ENCODE measurements around the gene SSBP2. TPM values are rescaled to one million over a fixed set of nuclear protein-coding genes. Genes with fewer than 3 reads are reported as not detected.

SSBP2 gene
- total RNA-seq, 2 experiments from 2014 or later = 11.7 to 12.9 TPM

DNA sequence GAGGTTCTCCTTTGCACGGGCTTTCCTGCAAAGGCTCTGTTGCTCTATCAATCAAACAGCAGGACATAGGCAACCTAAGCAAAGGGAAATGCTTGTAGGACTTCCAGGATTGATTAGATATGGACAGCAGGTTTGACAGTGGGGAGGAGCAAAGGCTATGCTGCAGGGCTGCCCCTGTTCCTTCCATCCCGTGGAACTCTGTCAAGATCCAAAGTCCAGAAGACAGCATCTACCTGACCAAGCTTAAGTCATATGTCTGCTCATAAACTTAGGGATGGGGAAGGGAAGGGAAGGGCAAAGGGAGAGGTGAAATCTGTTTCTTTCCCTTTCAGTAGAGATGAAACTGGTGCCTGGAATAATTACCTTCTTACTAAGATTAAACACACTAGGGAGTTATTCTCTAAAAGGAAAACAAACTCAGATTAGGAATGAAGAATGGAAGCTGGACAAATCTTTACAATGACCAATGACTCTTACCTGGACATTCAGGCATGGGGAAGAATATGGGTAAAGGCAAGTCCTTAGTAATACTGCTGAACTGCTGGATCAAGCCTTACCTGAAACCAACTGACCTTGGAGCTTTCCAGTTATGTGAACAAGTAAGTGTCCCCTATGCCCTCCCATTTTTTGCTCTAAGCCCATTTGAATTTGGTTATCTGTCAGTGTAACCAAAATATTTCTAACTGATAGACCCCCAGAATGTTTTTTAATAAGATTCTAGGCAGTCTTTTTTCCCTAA is 348.5 kb downstream of the SSBP2 start:
- intact Hi-C loops (cut with micrococcal nuclease) = no loop called here
- TF ChIP-seq, protein P1, sequence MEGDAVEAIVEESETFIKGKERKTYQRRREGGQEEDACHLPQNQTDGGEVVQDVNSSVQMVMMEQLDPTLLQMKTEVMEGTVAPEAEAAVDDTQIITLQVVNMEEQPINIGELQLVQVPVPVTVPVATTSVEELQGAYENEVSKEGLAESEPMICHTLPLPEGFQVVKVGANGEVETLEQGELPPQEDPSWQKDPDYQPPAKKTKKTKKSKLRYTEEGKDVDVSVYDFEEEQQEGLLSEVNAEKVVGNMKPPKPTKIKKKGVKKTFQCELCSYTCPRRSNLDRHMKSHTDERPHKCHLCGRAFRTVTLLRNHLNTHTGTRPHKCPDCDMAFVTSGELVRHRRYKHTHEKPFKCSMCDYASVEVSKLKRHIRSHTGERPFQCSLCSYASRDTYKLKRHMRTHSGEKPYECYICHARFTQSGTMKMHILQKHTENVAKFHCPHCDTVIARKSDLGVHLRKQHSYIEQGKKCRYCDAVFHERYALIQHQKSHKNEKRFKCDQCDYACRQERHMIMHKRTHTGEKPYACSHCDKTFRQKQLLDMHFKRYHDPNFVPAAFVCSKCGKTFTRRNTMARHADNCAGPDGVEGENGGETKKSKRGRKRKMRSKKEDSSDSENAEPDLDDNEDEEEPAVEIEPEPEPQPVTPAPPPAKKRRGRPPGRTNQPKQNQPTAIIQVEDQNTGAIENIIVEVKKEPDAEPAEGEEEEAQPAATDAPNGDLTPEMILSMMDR (IDR thresholded peaks at IDR 0.05) = no peak
- no peak for ATAC-seq
- Mint-ChIP-seq H3K27ac (no peak overlapping the region), H3K36me3 (ENCODE audit: low read depth) (no peaks in the 10 kb centered on the region), H3K27me3 (peaks cover 16% of the 10 kb centered on the region), H3K4me1 (ENCODE audit: low read depth) (no peaks in the 10 kb centered on the region), H3K9me3 (no peaks in the 10 kb centered on the region), H3K4me3 (no peak overlapping the region)
- no peak for DNase-seq
- ChIA-PET POLR2A (no interaction called here), CTCF (no interaction called here)

DNA sequence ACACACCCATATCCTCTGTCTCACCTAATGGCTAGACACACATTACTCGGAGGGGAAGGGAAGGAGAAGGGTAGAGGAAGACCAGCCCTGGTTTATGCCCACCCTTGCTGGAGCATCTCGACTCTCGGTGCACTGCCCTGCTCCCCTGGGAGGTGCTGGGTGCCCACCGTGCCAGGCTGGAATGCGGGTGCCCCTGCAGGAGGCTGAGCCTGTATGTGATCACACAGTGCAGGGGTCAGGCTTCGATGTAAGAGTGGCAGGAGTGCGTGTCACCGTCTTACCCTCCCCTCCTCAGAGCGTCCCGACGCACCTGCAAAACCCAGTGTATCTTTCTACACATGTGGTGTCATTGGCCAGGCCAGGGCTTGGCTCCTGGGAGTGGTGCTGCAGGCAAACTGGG is 349.6 kb downstream of the SSBP2 start:
- TF ChIP-seq, protein P1 (IDR thresholded peaks at IDR 0.05) = no peak
- ChIA-PET CTCF (no interaction called here), POLR2A (no interaction called here)
- Mint-ChIP-seq H3K4me3 (no peak overlapping the region), H3K36me3 (ENCODE audit: low read depth) (no peaks in the 10 kb centered on the region), H3K27me3 (peaks cover 20% of the 10 kb centered on the region), H3K9me3 (no peaks in the 10 kb centered on the region), H3K27ac (no peak overlapping the region), H3K4me1 (ENCODE audit: low read depth) (no peaks in the 10 kb centered on the region)
- ATAC-seq (no peak), DNase-seq (no peak)
- intact Hi-C loops (cut with micrococcal nuclease) = no loop called here

DNA sequence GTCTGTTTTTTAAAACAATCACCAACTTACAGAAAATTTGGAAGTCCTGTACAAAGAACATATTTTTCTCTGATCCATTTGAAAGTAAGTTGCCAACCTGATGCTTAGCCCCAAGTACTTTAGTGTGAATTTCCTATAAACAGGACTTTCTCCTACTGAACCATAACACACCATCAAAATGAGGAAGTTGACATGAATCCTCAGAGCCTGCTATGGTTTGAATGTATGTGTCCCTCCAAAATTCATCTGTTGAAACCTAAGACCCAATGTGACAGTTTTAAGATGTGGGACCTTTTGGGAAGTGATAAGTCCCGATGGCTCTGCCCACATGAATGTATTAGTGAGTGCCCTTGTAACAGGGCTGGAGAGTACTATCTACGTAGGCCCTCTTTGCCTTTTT is 350.5 kb downstream of the SSBP2 start:
- ATAC-seq (no peak), DNase-seq (no peak)
- Mint-ChIP-seq H3K4me1 (ENCODE audit: low read depth) (no peaks in the 10 kb centered on the region), H3K9me3 (peaks cover under 1% of the 10 kb centered on the region), H3K27me3 (peaks cover 26% of the 10 kb centered on the region), H3K36me3 (ENCODE audit: low read depth) (no peaks in the 10 kb centered on the region), H3K4me3 (no peak overlapping the region), H3K27ac (no peak overlapping the region)
- intact Hi-C loops (cut with micrococcal nuclease) = no loop called here
- TF ChIP-seq, protein P1 (IDR thresholded peaks at IDR 0.05) = no peak
- ChIA-PET POLR2A (no interaction called here), CTCF (no interaction called here)

DNA sequence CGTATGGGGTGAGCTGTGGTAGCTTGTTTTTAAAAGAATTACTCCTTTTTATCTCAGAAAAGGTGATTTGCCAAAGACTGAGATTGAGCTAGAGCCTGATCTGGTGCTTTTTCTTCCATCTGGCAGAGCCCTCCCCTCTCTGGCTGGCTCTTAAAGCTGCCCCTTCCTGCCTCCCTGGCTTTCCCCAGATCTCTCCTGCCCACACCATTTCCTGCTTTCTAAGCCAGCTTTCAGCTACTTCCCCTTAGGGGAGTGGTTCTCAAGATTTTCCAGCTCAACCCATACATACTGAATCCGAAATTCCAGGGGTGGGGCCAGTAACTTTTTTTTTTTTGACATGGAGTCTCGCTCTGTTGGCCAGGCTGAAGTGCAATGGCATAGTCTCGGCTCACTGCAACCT is 352.2 kb downstream of the SSBP2 start:
- no peak for ATAC-seq
- TF ChIP-seq, protein P1 (IDR thresholded peaks at IDR 0.05) = no peak
- no peak for DNase-seq
- Mint-ChIP-seq H3K4me1 (ENCODE audit: low read depth) (no peaks in the 10 kb centered on the region), H3K27ac (no peak overlapping the region), H3K27me3 (peaks cover 37% of the 10 kb centered on the region), H3K9me3 (peaks cover 4% of the 10 kb centered on the region), H3K36me3 (ENCODE audit: low read depth) (no peaks in the 10 kb centered on the region), H3K4me3 (no peak overlapping the region)
- ChIA-PET CTCF (no interaction called here), POLR2A (interaction anchor here (0.6 kb wide), 1 partner anchor 452 kb away, joined by 3 read pairs; no protein-coding TSS in a partner anchor)
- intact Hi-C loops (cut with micrococcal nuclease) = no loop called here

DNA sequence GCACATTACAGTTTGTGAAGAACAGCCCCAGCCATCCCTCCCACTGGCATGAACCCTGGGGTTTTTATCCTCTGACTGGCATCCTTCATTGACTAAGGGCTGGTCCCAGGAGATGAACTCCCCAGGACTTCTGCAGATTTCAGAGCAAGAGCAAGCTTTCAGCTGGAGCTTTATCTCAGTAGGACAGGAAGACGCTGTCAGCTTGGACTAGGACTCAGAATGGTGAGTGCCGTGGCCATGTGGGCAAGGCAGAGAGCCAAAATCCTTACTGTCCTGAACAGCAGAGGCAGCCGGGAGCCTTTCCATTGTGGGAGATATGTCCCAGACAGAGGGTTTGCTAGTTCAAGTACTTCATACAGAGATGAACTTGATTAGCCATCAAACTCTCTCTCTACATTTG is 353.7 kb downstream of the SSBP2 start:
- Mint-ChIP-seq H3K9me3 (peaks cover 4% of the 10 kb centered on the region), H3K4me3 (no peak overlapping the region), H3K4me1 (ENCODE audit: low read depth) (peaks cover 4% of the 10 kb centered on the region), H3K36me3 (ENCODE audit: low read depth) (no peaks in the 10 kb centered on the region), H3K27ac (no peak overlapping the region), H3K27me3 (peaks cover 49% of the 10 kb centered on the region)
- TF ChIP-seq, protein P1 (IDR thresholded peaks at IDR 0.05) = no peak
- POLR2A ChIA-PET = no interaction called here
- no peak for ATAC-seq
- CTCF ChIA-PET = no interaction called here
- DNase-seq = no peak
- intact Hi-C loops (cut with micrococcal nuclease) = no loop called here
